GM18868 (cell line): ENCODE data around the gene PLEKHG7.
"Not testable (repeated sequence)": the region's sequence is repeated elsewhere in the genome, so short reads cannot be mapped to it uniquely, and the experiment has no call there.

Experiments used
- ATAC-seq: cut with Tn5 transposase; IDR thresholded peaks from one replicate; pipeline ENCODE4 v1.9.1; 2021; ENCODE audit warnings: mild to moderate bottlenecking, moderate library complexity; ENCODE audit not compliant: unreplicated experiment

PLEKHG7 gene

GRCh38 chr12:92794356-92794755 is 91.6 kb downstream of the PLEKHG7 start:
- ATAC-seq = not testable (repeated sequence)

GRCh38 chr12:92794814-92795213 is 92.0 kb downstream of the PLEKHG7 start:
- ATAC-seq = no peak

- no peak for ATAC-seq
These were observed 93.9 kb downstream of the PLEKHG7 start for GRCh38 chr12:92796650-92797049.

GRCh38 chr12:92802906-92803305 is 100.1 kb downstream of the PLEKHG7 start:
- no peak for ATAC-seq

GRCh38 chr12:92803903-92804302 is 101.1 kb downstream of the PLEKHG7 start:
- ATAC-seq = no peak

- ATAC-seq = peak; percentile 96
These were observed 107.6 kb downstream of the PLEKHG7 start for GRCh38 chr12:92810370-92810769.

GRCh38 chr12:92814584-92814983 is 111.8 kb downstream of the PLEKHG7 start:
- ATAC-seq = no peak

- no peak for ATAC-seq
These were observed 118.4 kb downstream of the PLEKHG7 start for GRCh38 chr12:92821142-92821541.
